Endothelial cell of umbilical vein (primary cell): Measurements from ENCODE around the gene ARHGAP15. TPM values are rescaled to one million over a fixed set of nuclear protein-coding genes. Genes with fewer than 3 reads are reported as not detected.

Experiments used
- BruUV-seq: library from RNA; stranded (reverse); fragments of 400-500 nt; replicated peaks from 2 replicates; lab custom pipeline; 2021; lab: Mats Ljungman, UMichigan
- CTCF ChIA-PET: fragments of 300-600, 350-600 bp; sonication (Branson Sonifier 250); formaldehyde crosslinking; loops from one replicate; lab custom pipeline; 2021; ENCODE audit warnings: antibody characterized with exemption, inconsistent platforms; lab: Charles Lee
- POLR2A ChIA-PET: fragments of 300-600, 350-600 bp; sonication (Branson Sonifier 250); formaldehyde crosslinking; loops from one replicate; lab custom pipeline; 2021; ENCODE audit warnings: antibody characterized with exemption, inconsistent platforms; lab: Charles Lee
- DNase-seq: peaks from one replicate; pipeline ENCODE4 v3.0.0-alpha.2; 2011; ENCODE audit warnings: low read depth, low spot score
- FAIRE-seq: peaks from 2 replicates; lab custom pipeline; 2011; peaks lifted over from hg19 to GRCh38; lab: Jason Lieb, UNC
- H2AFZ ChIP-seq: 2 replicates; pipeline ENCODE4 v1.6.0; 2012; ENCODE audit warnings: low read depth, low read length, control low read depth, inconsistent platforms
- H3K27ac ChIP-seq: 2 replicates; pipeline ENCODE4 v1.5.1; 2011; ENCODE audit warnings: low read depth, mild to moderate bottlenecking, control low read depth, low read length, moderate library complexity; ENCODE audit not compliant: insufficient read depth
- H3K27me3 ChIP-seq, 2 experiments: 2 replicates each; pipeline versions ENCODE4 v1.6.0 to v1.6.1; 2011; ENCODE audit warnings: low read length in 2 of 2, mixed read lengths in 1 of 2; ENCODE audit not compliant: control insufficient read depth in 2 of 2, insufficient read depth in 2 of 2
- H3K36me3 ChIP-seq, 2 experiments: 2 replicates in 1 of 2; 3 replicates in 1 of 2; pipeline ENCODE4 v1.5.1; 2011; ENCODE audit warnings: low read length in 2 of 2, mild to moderate bottlenecking in 1 of 2, moderate library complexity in 1 of 2; ENCODE audit not compliant: control insufficient read depth in 2 of 2, insufficient read depth in 2 of 2; ENCODE audit errors: extremely low read depth in 1 of 2
- H3K4me1 ChIP-seq: 3 replicates; pipeline ENCODE4 v1.5.1; 2011; ENCODE audit warnings: mild to moderate bottlenecking, low read length; ENCODE audit not compliant: control insufficient read depth, insufficient read depth; ENCODE audit errors: extremely low read depth
- H3K4me2 ChIP-seq: 2 replicates; pipeline ENCODE4 v1.6.1; 2011; ENCODE audit warnings: low read length, control low read depth, mixed read lengths; ENCODE audit not compliant: insufficient read depth
- H3K4me3 ChIP-seq, 3 experiments: fragments of 200-600 bp in 1 of 3; sonication (generic), shearing (Covaris generic) in 1 of 3; replicated peaks in 1 of 3; 2 replicates each; pipeline ENCODE4 v1.5.1; 2011 to 2016; ENCODE audit warnings: control low read depth in 3 of 3, low read length in 3 of 3, mild to moderate bottlenecking in 2 of 3, inconsistent platforms in 1 of 3, low read depth in 1 of 3, moderate library complexity in 1 of 3; ENCODE audit not compliant: insufficient read depth in 1 of 3
- H3K79me2 ChIP-seq: 2 replicates; pipeline ENCODE4 v1.6.0; 2012; ENCODE audit warnings: low read length, inconsistent platforms; ENCODE audit not compliant: control insufficient read depth, insufficient read depth
- H3K9ac ChIP-seq: replicated peaks from 2 replicates; pipeline ENCODE3; 2011; ENCODE audit warnings: low read length, control low read depth; ENCODE audit not compliant: insufficient read depth; ENCODE audit errors: extremely low read depth
- H3K9me1 ChIP-seq: replicated peaks from 3 replicates; pipeline ENCODE4 v1.6.0; 2011; ENCODE audit warnings: mild to moderate bottlenecking, low read length; ENCODE audit not compliant: control insufficient read depth, insufficient read depth; ENCODE audit errors: extremely low read depth
- H3K9me3 ChIP-seq: replicated peaks from 2 replicates; pipeline ENCODE4 v1.5.1; 2012; ENCODE audit warnings: low read length, inconsistent platforms; ENCODE audit not compliant: control insufficient read depth, insufficient read depth
- H4K20me1 ChIP-seq: replicated peaks from 2 replicates; pipeline ENCODE3; 2011; ENCODE audit warnings: mild to moderate bottlenecking, low read length; ENCODE audit not compliant: control insufficient read depth, insufficient read depth; ENCODE audit errors: extremely low read depth
- EZH2 ChIP-seq: IDR thresholded peaks from 2 replicates; pipeline ENCODE4 v1.6.1; 2012; ENCODE audit warnings: borderline replicate concordance, low read depth, mild to moderate bottlenecking, moderate library complexity, low read length, inconsistent platforms; ENCODE audit not compliant: severe bottlenecking
- FOS ChIP-seq: IDR thresholded peaks from 2 replicates; pipeline ENCODE4 v1.6.1; 2011; ENCODE audit warnings: mild to moderate bottlenecking, low read length, moderate library complexity, borderline replicate concordance; ENCODE audit not compliant: insufficient read depth
- GATA2 ChIP-seq: IDR thresholded peaks from 2 replicates; pipeline ENCODE4 v1.7.0; 2011; ENCODE audit warnings: low read depth, mild to moderate bottlenecking, moderate library complexity, mixed read lengths, low read length; ENCODE audit not compliant: insufficient read length, insufficient read depth
- JUN ChIP-seq: IDR thresholded peaks from 2 replicates; pipeline ENCODE4 v1.6.1; 2011; ENCODE audit warnings: borderline replicate concordance, low read depth; ENCODE audit not compliant: insufficient read length, insufficient read depth
- MYC ChIP-seq: IDR thresholded peaks from one replicate; pipeline ENCODE4 v1.6.1; 2011; ENCODE audit warnings: mild to moderate bottlenecking, low read depth, low read length
- POLR2A ChIP-seq: IDR thresholded peaks from 2 replicates; pipeline ENCODE4 v1.6.1; 2012; ENCODE audit warnings: low read depth, mild to moderate bottlenecking, control low read depth, low read length
- POLR2AphosphoS5 ChIP-seq: IDR thresholded peaks from 2 replicates; pipeline ENCODE4 v1.6.1; 2012; ENCODE audit warnings: low read depth, mild to moderate bottlenecking, control low read depth, low read length, moderate library complexity; ENCODE audit not compliant: insufficient read depth
- dilution Hi-C: fragments of 300-500 bp; cut with MboI; formaldehyde crosslinking; loops from one replicate; pipeline ENCODE4 v1.15.0; 2019; ENCODE audit warnings: low sequenced_read_pairs; ENCODE audit not compliant: extremely low pct_ligation_motif_present
- intact Hi-C: fragments of 100-400 bp; cut with micrococcal nuclease; formaldehyde crosslinking; loops from one replicate; pipeline ENCODE4 v1.10.0; 2022
- polyA plus RNA-seq, 4 experiments: library from polyadenylated mRNA; depleted of rRNA in 3 of 4; stranded (reverse) in 3 of 4; unstranded in 1 of 4; fragments of >200 nt; gene quantifications; 2 replicates each; pipeline versions ENCODE4 v1.2.1 to v1.2.3, GENCODE V29; 2011 to 2012; ENCODE audit warnings: missing spikeins in 1 of 4
- total RNA-seq: library from RNA; stranded (reverse); gene quantifications from 2 replicates; pipeline ENCODE4 v1.2.3, GENCODE V29; 2021
- TF ChIP-seq, protein P1 (sequence below): IDR thresholded peaks from 2 replicates; pipeline ENCODE4 v1.6.1; 2011; ENCODE audit not compliant: insufficient read depth, insufficient read length
- TF ChIP-seq, protein P2 (sequence below), 2 donors: IDR thresholded peaks; 1 replicate in 1 of 2; 2 replicates in 1 of 2; pipeline ENCODE4 v1.5.1; 2011; ENCODE audit warnings: low read length in 2 of 2, mild to moderate bottlenecking in 2 of 2, moderate library complexity in 2 of 2, control low read depth in 1 of 2, inconsistent platforms in 1 of 2, low read depth in 1 of 2; ENCODE audit not compliant: insufficient read depth in 1 of 2; ENCODE audit errors: extremely low read depth in 1 of 2

Gene ARHGAP15
- total and polyA plus RNA-seq, 2 donors (not counting 3 experiments of a cell fraction or from before 2014, with no cell fraction given): not detected

DNA sequence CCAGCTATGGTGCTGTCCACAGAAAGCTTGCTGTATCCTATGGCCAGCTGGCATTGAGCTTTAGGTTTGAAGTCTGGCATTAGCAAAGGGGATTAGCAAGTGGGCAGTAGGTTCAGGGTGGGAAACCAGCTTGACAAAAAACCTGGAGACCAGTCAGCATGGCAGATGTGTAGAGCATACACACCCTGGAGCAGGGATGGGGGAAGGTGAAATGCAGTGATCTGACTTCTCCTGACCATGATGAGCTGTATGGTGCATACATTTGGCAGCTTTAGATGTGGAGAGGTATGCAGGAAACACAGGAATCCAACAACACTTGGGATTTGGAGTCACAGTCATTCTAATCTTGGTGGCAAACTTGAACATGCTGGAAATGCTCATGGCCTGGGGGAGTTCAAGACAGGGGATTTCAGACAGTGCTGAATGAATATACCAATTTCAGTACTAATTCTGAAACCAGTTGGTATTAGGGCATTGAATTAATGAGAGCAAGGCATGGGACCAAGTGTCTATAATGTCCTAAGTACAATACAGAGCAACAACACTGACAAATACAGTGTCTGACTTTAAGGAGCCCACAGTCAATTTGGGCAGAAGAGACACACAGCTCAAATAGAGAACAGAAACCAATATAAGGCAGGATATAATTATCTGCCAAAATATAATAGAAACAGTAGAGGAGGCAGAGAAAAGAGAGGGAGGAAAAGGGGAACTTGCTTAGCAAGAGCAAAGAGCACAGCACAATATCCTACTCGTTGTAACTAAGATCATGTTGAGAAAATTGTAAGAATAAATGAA is 11.8 kb downstream of the ARHGAP15 start:
- TF ChIP-seq EZH2 (no peak), JUN (no peak)
- FAIRE-seq (no peak), DNase-seq (no peak)
- ChIA-PET CTCF (interaction anchor here (0.8 to 1.4 kb wide), 6 partner anchors 9 to 106 kb away, joined by 3 to 5 read pairs (median 4); no protein-coding TSS in a partner anchor), POLR2A (interaction anchor here (0.5 kb wide), 1 partner anchor 253 kb away, joined by 5 read pairs; no protein-coding TSS in a partner anchor)
- H3K79me2 ChIP-seq: no peaks in the 10 kb centered on the region
- BruUV-seq: no TSS peak
- H3K9me3 ChIP-seq: no peaks in the 10 kb centered on the region
- H3K4me2 ChIP-seq: no peak overlapping the region
- no peak overlapping the region for H3K9ac ChIP-seq
- H3K4me3 ChIP-seq: no peak overlapping the region
- H3K9me1 ChIP-seq: no peaks in the 10 kb centered on the region
- intact Hi-C loops (no loop called here), dilution Hi-C loops (no loop called here)
- no peak overlapping the region for H2AFZ ChIP-seq
- H3K27me3 ChIP-seq: no peaks in the 10 kb centered on the region
- no peak overlapping the region for H3K27ac ChIP-seq
- no peaks in the 10 kb centered on the region for H3K36me3 ChIP-seq
- no peaks in the 10 kb centered on the region for H3K4me1 ChIP-seq
- H4K20me1 ChIP-seq: no peaks in the 10 kb centered on the region

DNA sequence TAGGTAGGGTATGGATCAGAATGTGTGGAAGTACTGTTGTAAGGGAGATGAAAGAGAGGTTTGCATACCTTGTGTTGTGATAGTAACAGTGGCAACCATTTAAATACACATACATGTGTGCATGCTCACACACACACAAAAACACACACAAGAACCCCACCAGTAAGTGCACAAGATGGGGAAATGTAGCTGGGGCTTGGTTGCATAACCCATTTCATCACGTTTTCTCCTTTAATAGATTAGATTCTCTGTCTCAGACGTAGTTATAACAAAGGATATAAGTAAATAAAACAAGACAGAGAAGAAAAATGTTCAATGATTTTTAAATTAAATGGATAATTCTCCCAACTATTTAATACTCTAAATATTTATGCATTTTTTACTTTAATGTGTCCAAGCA is 13.4 kb downstream of the ARHGAP15 start:
- no peaks in the 10 kb centered on the region for H3K27me3 ChIP-seq
- no peak overlapping the region for H3K9ac ChIP-seq
- no peak for FAIRE-seq
- no peak overlapping the region for H3K4me3 ChIP-seq
- H3K4me1 ChIP-seq: no peaks in the 10 kb centered on the region
- H3K27ac ChIP-seq: no peak overlapping the region
- dilution Hi-C loops (no loop called here), intact Hi-C loops (no loop called here)
- CTCF ChIA-PET: no interaction called here
- no peaks in the 10 kb centered on the region for H3K79me2 ChIP-seq
- DNase-seq: no peak
- no TSS peak for BruUV-seq
- H3K9me1 ChIP-seq: no peaks in the 10 kb centered on the region
- no peaks in the 10 kb centered on the region for H3K9me3 ChIP-seq
- POLR2A ChIA-PET: no interaction called here
- no peak overlapping the region for H3K4me2 ChIP-seq
- H3K36me3 ChIP-seq: no peaks in the 10 kb centered on the region
- H2AFZ ChIP-seq: no peak overlapping the region
- no peaks in the 10 kb centered on the region for H4K20me1 ChIP-seq
- TF ChIP-seq GATA2 (no peak), MYC (no peak), EZH2 (no peak), POLR2AphosphoS5 (no peak), JUN (no peak), POLR2A (no peak), FOS (no peak)
- TF ChIP-seq, protein P1, sequence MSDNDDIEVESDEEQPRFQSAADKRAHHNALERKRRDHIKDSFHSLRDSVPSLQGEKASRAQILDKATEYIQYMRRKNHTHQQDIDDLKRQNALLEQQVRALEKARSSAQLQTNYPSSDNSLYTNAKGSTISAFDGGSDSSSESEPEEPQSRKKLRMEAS: no peak
- TF ChIP-seq, protein P2, sequence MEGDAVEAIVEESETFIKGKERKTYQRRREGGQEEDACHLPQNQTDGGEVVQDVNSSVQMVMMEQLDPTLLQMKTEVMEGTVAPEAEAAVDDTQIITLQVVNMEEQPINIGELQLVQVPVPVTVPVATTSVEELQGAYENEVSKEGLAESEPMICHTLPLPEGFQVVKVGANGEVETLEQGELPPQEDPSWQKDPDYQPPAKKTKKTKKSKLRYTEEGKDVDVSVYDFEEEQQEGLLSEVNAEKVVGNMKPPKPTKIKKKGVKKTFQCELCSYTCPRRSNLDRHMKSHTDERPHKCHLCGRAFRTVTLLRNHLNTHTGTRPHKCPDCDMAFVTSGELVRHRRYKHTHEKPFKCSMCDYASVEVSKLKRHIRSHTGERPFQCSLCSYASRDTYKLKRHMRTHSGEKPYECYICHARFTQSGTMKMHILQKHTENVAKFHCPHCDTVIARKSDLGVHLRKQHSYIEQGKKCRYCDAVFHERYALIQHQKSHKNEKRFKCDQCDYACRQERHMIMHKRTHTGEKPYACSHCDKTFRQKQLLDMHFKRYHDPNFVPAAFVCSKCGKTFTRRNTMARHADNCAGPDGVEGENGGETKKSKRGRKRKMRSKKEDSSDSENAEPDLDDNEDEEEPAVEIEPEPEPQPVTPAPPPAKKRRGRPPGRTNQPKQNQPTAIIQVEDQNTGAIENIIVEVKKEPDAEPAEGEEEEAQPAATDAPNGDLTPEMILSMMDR (IDR thresholded peaks at IDR 0.05; ENCODE audit: extremely low read depth in 1 of 2, insufficient read depth in 1 of 2, low read depth in 1 of 2, low read length in 2 of 2): no peak
